GM12873 (cell line): Measurements from ENCODE around the gene KRT6B.
A peak's percentile ranks its signal among the peaks of the same experiment; 100 is the strongest.

ENCODE experiments used
- CTCF ChIP-seq: IDR thresholded peaks from 2 replicates; pipeline ENCODE4 v1.5.1; 2012; ENCODE audit warnings: low read depth, mild to moderate bottlenecking, moderate library complexity, low read length, control low read depth; ENCODE audit not compliant: insufficient read depth; ENCODE audit errors: missing control alignments

KRT6B gene

GRCh38 chr12:52413782-52414345 lies 38.1 kb downstream of the KRT6B start:
- TF ChIP-seq CTCF = peak; percentile 15

- no peak for TF ChIP-seq CTCF
Observed at GRCh38 chr12:52413202-52413601, 38.7 kb downstream of the KRT6B start.

GRCh38 chr12:52411815-52412214 lies 40.1 kb downstream of the KRT6B start:
- TF ChIP-seq CTCF = no peak

GRCh38 chr12:52407918-52408317 lies 44.0 kb downstream of the KRT6B start:
- no peak for TF ChIP-seq CTCF

GRCh38 chr12:52405922-52406385 lies 46.0 kb downstream of the KRT6B start, which contains the start of gene KRT82:
TSS of gene KRT82 (minus strand) at chr12:52406335. CDS start at chr12:52406277, 58 bp downstream.
- TF ChIP-seq CTCF = no peak

GRCh38 chr12:52404951-52405350 lies 47.0 kb downstream of the KRT6B start:
- no peak for TF ChIP-seq CTCF

- no peak for TF ChIP-seq CTCF
Observed at GRCh38 chr12:52403561-52403960, 48.4 kb downstream of the KRT6B start.
